GM19452 (cell line): ENCODE measurements around the gene CIDEB.
A peak's percentile ranks its signal among the peaks of the same experiment; 100 is the strongest.
"Not testable (repeated sequence)": the region's sequence is repeated elsewhere in the genome, so short reads cannot be mapped to it uniquely, and the experiment has no call there.

Source experiments
- ATAC-seq: cut with Tn5 transposase; IDR thresholded peaks from one replicate; pipeline ENCODE4 v1.9.1; 2021; ENCODE audit not compliant: unreplicated experiment

Gene CIDEB, protein sequence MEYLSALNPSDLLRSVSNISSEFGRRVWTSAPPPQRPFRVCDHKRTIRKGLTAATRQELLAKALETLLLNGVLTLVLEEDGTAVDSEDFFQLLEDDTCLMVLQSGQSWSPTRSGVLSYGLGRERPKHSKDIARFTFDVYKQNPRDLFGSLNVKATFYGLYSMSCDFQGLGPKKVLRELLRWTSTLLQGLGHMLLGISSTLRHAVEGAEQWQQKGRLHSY

GRCh38 chr14:24307575-24308341 lies at the start of gene CIDEB:
CIDEB (minus strand) TSS chr14:24307977; CDS start chr14:24307858, 119 bp downstream.
- no peak for ATAC-seq

DNA sequence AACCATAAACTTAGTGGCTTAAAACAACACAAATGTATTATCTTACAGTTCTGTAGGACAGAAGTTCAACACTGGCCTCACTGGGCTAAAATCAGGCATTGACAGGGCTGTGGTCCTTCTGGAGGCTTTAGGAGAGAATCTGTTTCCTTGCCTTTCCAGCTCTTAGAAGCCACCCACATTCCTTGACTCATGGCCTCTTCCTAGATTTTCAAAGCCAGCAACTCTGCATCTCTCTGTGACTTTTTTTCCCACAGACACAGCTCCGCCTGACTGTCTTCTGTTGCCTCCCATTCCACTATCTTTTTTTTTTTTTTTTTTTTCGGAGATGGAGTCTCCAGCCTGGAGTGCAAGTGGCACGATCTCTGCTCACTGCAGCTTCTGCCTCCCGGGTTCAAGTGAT lies 48.4 kb upstream of the CIDEB start:
- no peak for ATAC-seq

DNA sequence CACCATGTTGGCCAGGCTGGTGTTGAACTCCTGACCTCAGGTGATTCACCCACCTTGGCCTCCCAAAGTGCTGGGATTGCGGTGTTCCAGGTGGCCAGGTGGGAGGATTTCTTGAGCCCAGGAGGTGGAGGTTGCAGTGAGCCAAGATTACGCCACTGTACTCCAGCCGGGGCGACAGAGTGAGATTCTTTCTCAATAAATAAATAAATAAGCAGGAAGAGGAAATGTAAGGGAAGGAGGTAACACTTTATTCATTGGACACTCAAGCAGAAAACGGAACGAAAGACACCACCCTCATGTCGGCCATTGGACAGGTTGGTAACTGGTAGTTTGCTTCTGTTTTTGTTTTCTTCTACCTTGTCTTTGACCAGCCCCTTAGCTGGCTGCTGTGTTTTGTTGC lies 47.2 kb upstream of the CIDEB start:
- ATAC-seq, result no peak

GRCh38 chr14:24354482-24354825 lies 46.7 kb upstream of the CIDEB start:
- not testable (repeated sequence) for ATAC-seq

GRCh38 chr14:24353559-24354481 lies 46.0 kb upstream of the CIDEB start:
- ATAC-seq, result no peak

- ATAC-seq, result no peak
These were observed 43.7 kb upstream of the CIDEB start for GRCh38 chr14:24351517-24351916.

- no peak for ATAC-seq
These were observed 42.0 kb upstream of the CIDEB start for GRCh38 chr14:24349742-24350141.

DNA sequence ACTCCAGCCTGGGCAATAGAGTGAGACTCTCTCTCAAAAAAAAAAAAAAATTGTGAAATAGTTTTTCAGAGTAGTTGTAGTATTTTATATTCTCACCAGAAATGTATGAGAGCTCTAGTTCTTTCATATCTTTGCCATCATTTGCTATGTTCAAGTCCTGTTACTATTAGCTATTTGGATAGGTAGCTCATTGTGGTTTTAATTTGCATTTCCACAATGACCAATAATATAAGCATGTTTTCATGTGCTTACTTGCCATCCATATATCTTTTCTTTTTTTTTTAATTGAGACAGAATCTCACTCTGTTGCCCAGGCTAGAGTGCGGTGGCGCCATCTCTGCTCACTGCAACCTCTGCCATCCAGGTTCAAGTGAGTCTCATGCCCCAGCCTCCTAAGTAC lies 40.4 kb upstream of the CIDEB start:
- no peak for ATAC-seq

DNA sequence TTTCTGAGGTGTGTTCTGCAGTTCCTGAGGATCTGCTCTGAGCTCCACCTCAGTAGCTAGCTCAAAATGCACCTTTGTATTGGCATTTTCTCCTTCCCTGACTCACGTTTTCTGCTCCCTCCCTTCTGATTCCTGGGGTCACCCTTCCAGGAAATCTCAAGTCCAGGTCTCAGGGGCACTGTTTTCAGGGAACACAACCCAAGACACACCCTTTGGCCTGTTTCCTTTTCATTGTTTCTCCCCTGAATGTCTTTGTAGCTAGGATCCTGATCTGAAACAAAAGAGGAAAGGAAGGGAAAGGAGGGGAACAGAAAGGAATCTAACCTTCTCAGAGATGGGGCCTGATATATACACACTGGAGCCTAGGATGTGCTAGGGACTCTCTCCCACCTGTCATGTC lies 39.4 kb upstream of the CIDEB start:
- ATAC-seq, result no peak

DNA sequence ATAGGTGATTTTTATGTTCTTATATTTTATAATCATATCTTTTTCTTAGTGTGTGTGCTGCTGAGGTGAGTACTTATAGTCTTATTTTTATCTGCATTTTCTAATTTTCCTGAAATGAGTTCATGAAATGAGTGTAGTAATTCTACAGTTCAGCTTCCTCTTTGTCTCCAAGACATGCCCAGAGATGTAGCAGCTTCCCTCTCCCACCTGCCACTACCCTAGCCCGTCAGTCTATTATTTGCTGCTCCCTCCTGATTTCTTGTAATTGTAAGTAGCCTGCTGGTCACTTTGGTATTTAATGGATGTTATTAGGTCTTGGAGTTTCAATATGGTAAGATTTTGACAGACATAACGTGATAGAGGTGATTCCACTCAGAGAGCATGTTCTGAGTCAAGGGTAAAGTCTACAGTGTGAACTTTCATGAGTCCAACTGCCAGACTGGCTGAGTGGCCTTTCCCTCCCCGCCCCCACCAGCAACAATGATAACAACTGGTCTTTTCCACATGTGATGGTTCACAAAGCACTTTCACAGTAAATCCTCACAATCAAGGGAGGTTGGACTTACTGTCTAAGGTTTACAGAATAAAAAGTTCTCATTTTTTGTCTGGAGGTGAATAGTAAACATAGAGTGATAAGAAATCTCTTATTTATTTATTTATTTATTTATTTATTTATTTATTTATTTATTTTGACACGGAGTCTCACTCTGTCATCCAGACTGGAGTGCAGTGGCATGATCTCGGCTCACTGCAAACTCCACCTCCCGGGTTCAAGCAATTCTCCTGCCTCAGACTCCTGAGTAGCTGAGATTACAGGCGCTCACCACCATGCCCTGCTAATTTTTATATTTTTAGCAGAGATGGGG lies 36.3 kb upstream of the CIDEB start:
- ATAC-seq, result no peak

- no peak for ATAC-seq
These were observed 35.1 kb upstream of the CIDEB start for GRCh38 chr14:24342889-24343288.

- no peak for ATAC-seq
These were observed 32.8 kb upstream of the CIDEB start for GRCh38 chr14:24340606-24341005.

DNA sequence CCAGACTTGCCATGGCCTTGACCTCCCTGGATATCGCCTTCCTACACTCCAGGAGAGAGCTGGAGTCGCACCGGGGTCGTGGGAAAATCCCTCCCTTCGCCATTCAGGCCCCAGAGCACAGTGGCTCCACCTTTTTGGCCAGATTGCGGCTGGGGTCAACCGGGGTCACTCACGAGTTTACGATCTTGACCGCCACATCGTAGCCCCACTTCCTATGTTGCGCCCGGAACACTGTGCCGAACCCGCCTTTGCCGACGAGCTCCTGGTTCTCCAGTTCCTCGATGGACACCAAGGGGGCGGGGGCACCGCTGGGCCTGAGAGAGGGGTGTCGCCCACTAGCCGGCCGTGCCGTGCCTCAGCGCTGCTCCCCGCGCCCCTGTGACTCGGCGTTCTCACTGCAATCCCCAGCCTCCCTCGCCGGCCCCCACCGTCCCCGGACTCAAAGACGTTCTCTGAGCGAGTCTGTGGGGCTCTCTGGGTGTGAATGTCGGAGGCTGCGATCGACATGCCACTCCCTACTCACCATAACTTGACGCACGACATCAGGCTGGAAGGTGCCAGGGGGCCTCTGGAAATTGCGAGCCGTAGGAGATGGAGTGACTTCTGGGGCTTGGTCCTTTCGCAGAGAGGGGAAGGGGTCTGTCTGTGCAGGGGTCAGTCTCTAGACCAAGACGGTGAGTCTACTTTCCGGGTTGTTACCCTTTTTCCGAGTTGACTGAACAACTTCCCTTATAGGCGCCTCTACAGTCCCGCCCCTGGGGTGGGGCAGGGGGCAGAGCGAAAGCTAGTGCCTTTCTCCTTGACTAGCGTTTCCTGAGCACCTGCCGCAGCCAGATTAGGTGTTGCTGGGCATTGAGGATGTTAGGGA lies 31.7 kb upstream of the CIDEB start, which contains the start of gene RIPK3:
Gene RIPK3, minus strand, starts transcription at position 708 of the 868 bp plus-strand sequence. Its CDS starts 165 bp downstream, at position 543.
- ATAC-seq, result peak; percentile 83

- no peak for ATAC-seq
These were observed 31.1 kb upstream of the CIDEB start for GRCh38 chr14:24338843-24339242.

DNA sequence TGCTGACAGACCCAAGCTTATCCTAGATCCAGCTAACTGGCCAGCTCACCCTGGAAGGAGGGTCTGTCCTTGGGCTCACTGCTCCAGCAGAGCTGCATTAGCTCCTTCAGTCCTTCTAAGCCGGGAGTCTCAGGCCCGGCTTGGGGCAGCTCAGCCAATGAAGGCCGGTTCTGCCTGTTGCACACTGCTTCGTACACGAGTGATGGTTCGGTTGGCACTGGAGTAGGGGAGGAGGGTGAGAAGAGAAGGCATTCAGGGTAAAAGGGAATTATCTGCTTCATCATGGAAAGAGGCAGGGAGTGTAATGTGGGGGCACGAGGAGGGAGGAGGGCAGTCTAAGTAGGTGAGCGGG lies 30.0 kb upstream of the CIDEB start:
- ATAC-seq, result no peak

DNA sequence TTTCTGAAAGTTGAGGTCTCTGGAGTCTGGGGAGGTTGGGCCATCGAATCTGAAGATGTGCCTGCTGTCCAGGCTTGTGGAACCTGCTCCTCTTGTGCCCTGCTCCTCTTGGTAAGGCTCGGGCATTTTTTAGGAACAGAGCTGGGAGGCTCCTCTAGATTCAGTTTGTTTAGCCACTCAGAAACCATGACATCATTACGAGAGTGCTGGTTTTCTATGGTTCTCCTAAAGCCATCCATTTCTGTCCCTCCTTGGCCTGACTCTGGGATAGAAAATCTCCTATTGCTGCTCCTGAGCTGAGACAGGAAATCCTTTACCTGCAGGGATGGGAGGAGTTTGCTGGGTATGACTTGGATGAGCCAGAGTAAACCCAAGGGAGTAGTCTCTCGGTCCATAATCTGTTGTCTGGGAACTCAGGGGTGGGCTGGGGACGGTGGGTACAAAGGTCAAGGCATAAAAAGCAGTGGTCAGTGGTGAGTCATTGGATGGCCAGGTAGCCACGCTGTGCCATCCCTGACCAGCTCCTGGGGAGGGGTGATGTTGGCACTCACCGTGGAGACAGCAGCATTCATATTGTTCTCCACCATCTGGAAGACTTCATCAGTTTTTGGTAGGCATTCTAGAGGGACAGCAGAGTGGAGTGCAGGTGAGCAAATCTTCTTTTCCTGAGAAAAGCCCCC lies 29.5 kb upstream of the CIDEB start:
- ATAC-seq, result no peak

- ATAC-seq, result no peak
These were observed 27.8 kb upstream of the CIDEB start for GRCh38 chr14:24335461-24336171.

DNA sequence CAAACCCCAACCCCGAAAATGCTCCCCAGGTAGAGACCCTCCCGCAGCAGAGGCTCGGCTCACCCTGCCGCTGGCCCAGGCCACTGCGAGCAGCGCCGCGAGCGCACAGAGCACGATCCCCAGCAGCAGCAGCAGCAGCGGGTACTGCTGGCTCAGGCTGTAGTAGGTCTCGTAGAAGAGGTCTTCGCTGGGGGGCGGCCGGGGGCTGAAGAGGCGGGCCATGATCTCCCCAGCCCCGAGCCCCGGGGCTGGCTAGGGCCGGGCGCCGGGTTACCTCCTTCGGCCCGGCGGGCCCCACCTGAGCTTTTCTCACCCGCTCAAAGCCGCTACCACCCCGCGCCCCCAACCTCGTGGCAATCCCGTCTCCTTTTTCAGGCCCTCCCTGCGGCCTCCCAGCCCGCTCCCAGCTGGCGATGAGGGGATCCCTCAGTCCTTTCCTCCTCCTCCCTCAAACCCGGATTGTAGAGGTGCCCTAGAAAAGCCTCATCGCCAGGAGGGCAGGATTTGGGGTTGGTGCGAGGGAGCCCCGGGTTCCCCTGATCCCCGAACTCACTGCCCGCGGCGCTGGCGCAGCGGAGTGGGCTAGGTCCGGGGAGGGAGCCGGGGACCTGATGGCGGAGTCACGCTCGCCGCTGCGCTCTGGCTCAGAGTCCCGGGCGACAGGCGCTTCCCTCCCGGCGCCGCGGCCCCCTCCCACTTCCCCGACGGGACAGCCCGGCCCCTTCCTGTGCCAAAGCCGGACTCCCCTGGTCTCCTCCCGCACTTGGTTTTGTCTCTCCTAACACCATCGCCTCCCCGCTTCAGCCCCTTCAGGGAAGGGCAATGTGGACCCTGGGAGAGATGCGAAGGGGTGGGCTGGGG lies 26.9 kb upstream of the CIDEB start, which contains the start of gene ADCY4:
Gene ADCY4, minus strand, starts transcription at position 641 of the 861 bp plus-strand sequence. Its CDS starts 419 bp downstream, at position 222.
- ATAC-seq, result no peak
